Adrenal gland (tissue), 5 donors: ENCODE data around the gene CBS.
"Not testable (repeated sequence)": the region's sequence is repeated elsewhere in the genome, so short reads cannot be mapped to it uniquely, and the experiment has no call there.

Source experiments
- POLR2A ChIP-seq, 2 donors: fragments of 450-650 bp; IDR thresholded peaks; one replicate each; pipeline ENCODE4 v1.6.1; 2017; ENCODE audit warnings: antibody characterized with exemption in 2 of 2, mild to moderate bottlenecking in 2 of 2, moderate library complexity in 1 of 2
- TF ChIP-seq, protein P1 (sequence below), 6 experiments: fragments of 450-650 bp in 4 of 6; fragments of 200-600 bp in 2 of 6; sonication (generic) in 1 of 6; IDR thresholded peaks; 1 replicate in 5 of 6; 2 replicates in 1 of 6; pipeline versions ENCODE4 v1.5.1 to v1.8.0; 2016 to 2021; ENCODE audit warnings: antibody characterized with exemption in 6 of 6, mild to moderate bottlenecking in 2 of 6, moderate library complexity in 1 of 6
- donor health status: DM: no; HTN: no; CAD: no.

GRCh38 chr21:43101676-43102075 lies 26.0 kb upstream of the CBS start:
- TF ChIP-seq, protein P1, sequence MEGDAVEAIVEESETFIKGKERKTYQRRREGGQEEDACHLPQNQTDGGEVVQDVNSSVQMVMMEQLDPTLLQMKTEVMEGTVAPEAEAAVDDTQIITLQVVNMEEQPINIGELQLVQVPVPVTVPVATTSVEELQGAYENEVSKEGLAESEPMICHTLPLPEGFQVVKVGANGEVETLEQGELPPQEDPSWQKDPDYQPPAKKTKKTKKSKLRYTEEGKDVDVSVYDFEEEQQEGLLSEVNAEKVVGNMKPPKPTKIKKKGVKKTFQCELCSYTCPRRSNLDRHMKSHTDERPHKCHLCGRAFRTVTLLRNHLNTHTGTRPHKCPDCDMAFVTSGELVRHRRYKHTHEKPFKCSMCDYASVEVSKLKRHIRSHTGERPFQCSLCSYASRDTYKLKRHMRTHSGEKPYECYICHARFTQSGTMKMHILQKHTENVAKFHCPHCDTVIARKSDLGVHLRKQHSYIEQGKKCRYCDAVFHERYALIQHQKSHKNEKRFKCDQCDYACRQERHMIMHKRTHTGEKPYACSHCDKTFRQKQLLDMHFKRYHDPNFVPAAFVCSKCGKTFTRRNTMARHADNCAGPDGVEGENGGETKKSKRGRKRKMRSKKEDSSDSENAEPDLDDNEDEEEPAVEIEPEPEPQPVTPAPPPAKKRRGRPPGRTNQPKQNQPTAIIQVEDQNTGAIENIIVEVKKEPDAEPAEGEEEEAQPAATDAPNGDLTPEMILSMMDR (IDR thresholded peaks at IDR 0.05) = not testable (repeated sequence)
- TF ChIP-seq POLR2A (IDR thresholded peaks at IDR 0.05) = not testable (repeated sequence)
